Endothelial cell of umbilical vein (primary cell): ENCODE data around the gene DNM2. TPM values are rescaled to one million over a fixed set of nuclear protein-coding genes. Genes with fewer than 3 reads are reported as not detected.
A peak's percentile ranks its signal among the peaks of the same experiment; 100 is the strongest.
"Not testable (repeated sequence)": the region's sequence is repeated elsewhere in the genome, so short reads cannot be mapped to it uniquely, and the experiment has no call there.

Experiments used
- BruUV-seq: library from RNA; stranded (reverse); fragments of 400-500 nt; replicated peaks from 2 replicates; lab custom pipeline; 2021; lab: Mats Ljungman, UMichigan
- CTCF ChIA-PET: fragments of 300-600, 350-600 bp; sonication (Branson Sonifier 250); formaldehyde crosslinking; loops from one replicate; lab custom pipeline; 2021; ENCODE audit warnings: antibody characterized with exemption, inconsistent platforms; lab: Charles Lee
- POLR2A ChIA-PET: fragments of 300-600, 350-600 bp; sonication (Branson Sonifier 250); formaldehyde crosslinking; loops from one replicate; lab custom pipeline; 2021; ENCODE audit warnings: antibody characterized with exemption, inconsistent platforms; lab: Charles Lee
- DNase-seq: peaks from one replicate; pipeline ENCODE4 v3.0.0-alpha.2; 2011; ENCODE audit warnings: low read depth, low spot score
- FAIRE-seq: peaks from 2 replicates; lab custom pipeline; 2011; peaks lifted over from hg19 to GRCh38; lab: Jason Lieb, UNC
- H2AFZ ChIP-seq: 2 replicates; pipeline ENCODE4 v1.6.0; 2012; ENCODE audit warnings: low read depth, low read length, control low read depth, inconsistent platforms
- H3K27ac ChIP-seq: 2 replicates; pipeline ENCODE4 v1.5.1; 2011; ENCODE audit warnings: low read depth, mild to moderate bottlenecking, control low read depth, low read length, moderate library complexity; ENCODE audit not compliant: insufficient read depth
- H3K27me3 ChIP-seq, 2 experiments: 2 replicates each; pipeline versions ENCODE4 v1.6.0 to v1.6.1; 2011; ENCODE audit warnings: low read length in 2 of 2, mixed read lengths in 1 of 2; ENCODE audit not compliant: control insufficient read depth in 2 of 2, insufficient read depth in 2 of 2
- H3K36me3 ChIP-seq, 2 experiments: 2 replicates in 1 of 2; 3 replicates in 1 of 2; pipeline ENCODE4 v1.5.1; 2011; ENCODE audit warnings: low read length in 2 of 2, mild to moderate bottlenecking in 1 of 2, moderate library complexity in 1 of 2; ENCODE audit not compliant: control insufficient read depth in 2 of 2, insufficient read depth in 2 of 2; ENCODE audit errors: extremely low read depth in 1 of 2
- H3K4me1 ChIP-seq: 3 replicates; pipeline ENCODE4 v1.5.1; 2011; ENCODE audit warnings: mild to moderate bottlenecking, low read length; ENCODE audit not compliant: control insufficient read depth, insufficient read depth; ENCODE audit errors: extremely low read depth
- H3K4me2 ChIP-seq: 2 replicates; pipeline ENCODE4 v1.6.1; 2011; ENCODE audit warnings: low read length, control low read depth, mixed read lengths; ENCODE audit not compliant: insufficient read depth
- H3K4me3 ChIP-seq, 3 experiments: fragments of 200-600 bp in 1 of 3; sonication (generic), shearing (Covaris generic) in 1 of 3; replicated peaks in 1 of 3; 2 replicates each; pipeline ENCODE4 v1.5.1; 2011 to 2016; ENCODE audit warnings: control low read depth in 3 of 3, low read length in 3 of 3, mild to moderate bottlenecking in 2 of 3, inconsistent platforms in 1 of 3, low read depth in 1 of 3, moderate library complexity in 1 of 3; ENCODE audit not compliant: insufficient read depth in 1 of 3
- H3K79me2 ChIP-seq: 2 replicates; pipeline ENCODE4 v1.6.0; 2012; ENCODE audit warnings: low read length, inconsistent platforms; ENCODE audit not compliant: control insufficient read depth, insufficient read depth
- H3K9ac ChIP-seq: replicated peaks from 2 replicates; pipeline ENCODE3; 2011; ENCODE audit warnings: low read length, control low read depth; ENCODE audit not compliant: insufficient read depth; ENCODE audit errors: extremely low read depth
- H3K9me1 ChIP-seq: replicated peaks from 3 replicates; pipeline ENCODE4 v1.6.0; 2011; ENCODE audit warnings: mild to moderate bottlenecking, low read length; ENCODE audit not compliant: control insufficient read depth, insufficient read depth; ENCODE audit errors: extremely low read depth
- H3K9me3 ChIP-seq: replicated peaks from 2 replicates; pipeline ENCODE4 v1.5.1; 2012; ENCODE audit warnings: low read length, inconsistent platforms; ENCODE audit not compliant: control insufficient read depth, insufficient read depth
- H4K20me1 ChIP-seq: replicated peaks from 2 replicates; pipeline ENCODE3; 2011; ENCODE audit warnings: mild to moderate bottlenecking, low read length; ENCODE audit not compliant: control insufficient read depth, insufficient read depth; ENCODE audit errors: extremely low read depth
- FOS ChIP-seq: IDR thresholded peaks from 2 replicates; pipeline ENCODE4 v1.6.1; 2011; ENCODE audit warnings: mild to moderate bottlenecking, low read length, moderate library complexity, borderline replicate concordance; ENCODE audit not compliant: insufficient read depth
- POLR2AphosphoS5 ChIP-seq: IDR thresholded peaks from 2 replicates; pipeline ENCODE4 v1.6.1; 2012; ENCODE audit warnings: low read depth, mild to moderate bottlenecking, control low read depth, low read length, moderate library complexity; ENCODE audit not compliant: insufficient read depth
- dilution Hi-C: fragments of 300-500 bp; cut with MboI; formaldehyde crosslinking; loops from one replicate; pipeline ENCODE4 v1.15.0; 2019; ENCODE audit warnings: low sequenced_read_pairs; ENCODE audit not compliant: extremely low pct_ligation_motif_present
- intact Hi-C: fragments of 100-400 bp; cut with micrococcal nuclease; formaldehyde crosslinking; loops from one replicate; pipeline ENCODE4 v1.10.0; 2022
- polyA plus RNA-seq, 4 experiments: library from polyadenylated mRNA; depleted of rRNA in 3 of 4; stranded (reverse) in 3 of 4; unstranded in 1 of 4; fragments of >200 nt; gene quantifications; 2 replicates each; pipeline versions ENCODE4 v1.2.1 to v1.2.3, GENCODE V29; 2011 to 2012; ENCODE audit warnings: missing spikeins in 1 of 4
- total RNA-seq: library from RNA; stranded (reverse); gene quantifications from 2 replicates; pipeline ENCODE4 v1.2.3, GENCODE V29; 2021

Gene DNM2
- total and polyA plus RNA-seq, 2 donors (not counting 3 experiments of a cell fraction or from before 2014, with no cell fraction given): 81.8 to 175 TPM

GRCh38 chr19:10670876-10671804 lies 46.7 kb upstream of the DNM2 start:
- H4K20me1 ChIP-seq: peaks cover 15% of the 10 kb centered on the region
- ChIA-PET POLR2A (no interaction called here), CTCF (interaction anchor here (1.1 to 1.4 kb wide), 3 partner anchors 16 to 90 kb away, joined by 3 to 7 read pairs (median 5); no protein-coding TSS in a partner anchor)
- no peak overlapping the region for H2AFZ ChIP-seq
- intact Hi-C loops (no loop called here), dilution Hi-C loops (no loop called here)
- TF ChIP-seq POLR2AphosphoS5 (peak; percentile 27), FOS (no peak)
- H3K27ac ChIP-seq: no peak overlapping the region
- peaks cover 88% of the 10 kb centered on the region for H3K79me2 ChIP-seq
- H3K4me3 ChIP-seq: no peak overlapping the region
- H3K4me1 ChIP-seq: no peaks in the 10 kb centered on the region
- peaks cover 11 to 27% of the 10 kb centered on the region in 2 experiments for H3K36me3 ChIP-seq
- DNase-seq: no peak
- BruUV-seq: TSS peak; percentile 53
- no peaks in the 10 kb centered on the region for H3K9me3 ChIP-seq
- FAIRE-seq: no peak
- no peaks in the 10 kb centered on the region for H3K27me3 ChIP-seq
- H3K9ac ChIP-seq: no peak overlapping the region
- no peaks in the 10 kb centered on the region for H3K9me1 ChIP-seq
- no peak overlapping the region for H3K4me2 ChIP-seq

- H3K9me1 ChIP-seq, H3K9me3 ChIP-seq, BruUV-seq, H3K27me3 ChIP-seq, H3K4me1 ChIP-seq, DNase-seq, H3K27ac ChIP-seq, H2AFZ ChIP-seq, H3K4me3 ChIP-seq, FAIRE-seq, H3K9ac ChIP-seq, dilution Hi-C loops, POLR2A ChIA-PET, H3K4me2 ChIP-seq, intact Hi-C loops: not testable (repeated sequence)
- H3K36me3 ChIP-seq: peaks cover 13 to 27% of the 10 kb centered on the region in 2 experiments
- CTCF ChIA-PET: interaction anchor here (0.6 to 1.4 kb wide), 3 partner anchors 24 to 91 kb away, joined by 3 to 7 read pairs (median 5); no protein-coding TSS in a partner anchor
- H4K20me1 ChIP-seq: peaks cover 11% of the 10 kb centered on the region
- peaks cover 80% of the 10 kb centered on the region for H3K79me2 ChIP-seq
Measured at GRCh38 chr19:10671922-10672321, 46.0 kb upstream of the DNM2 start.

- H3K9me1 ChIP-seq, H3K4me3 ChIP-seq, DNase-seq, H3K27me3 ChIP-seq, BruUV-seq, dilution Hi-C loops, H2AFZ ChIP-seq, H3K4me2 ChIP-seq, H4K20me1 ChIP-seq, H3K27ac ChIP-seq, intact Hi-C loops, H3K9ac ChIP-seq, H3K9me3 ChIP-seq, FAIRE-seq, H3K4me1 ChIP-seq: not testable (repeated sequence)
- Histone ChIP-seq H3K79me2 (peaks cover 58% of the 10 kb centered on the region), H3K36me3 (peaks cover 37 to 52% of the 10 kb centered on the region in 2 experiments)
- ChIA-PET CTCF (interaction anchor here (1.0 to 1.5 kb wide), 3 partner anchors 24 to 94 kb away, joined by 3 to 7 read pairs (median 3); no protein-coding TSS in a partner anchor), POLR2A (interaction anchor here (0.7 kb wide), 1 partner anchor 77 kb away, joined by 3 read pairs; no protein-coding TSS in a partner anchor)
Measured at GRCh38 chr19:10675214-10675613, 42.7 kb upstream of the DNM2 start.
